PC-3 (cell line): Measurements from ENCODE around the gene IER5L. TPM values are rescaled to one million over a fixed set of nuclear protein-coding genes. Genes with fewer than 3 reads are reported as not detected.

Experiments used
- ATAC-seq: fragments of 200-7000 bp; cut with Tn5 transposase; 2 replicates; pipeline ENCODE4 v1.9.1; 2020; ENCODE audit warnings: mild to moderate bottlenecking, moderate library complexity
- BruUV-seq: library from RNA; stranded (reverse); fragments of 400-500 nt; replicated peaks from 2 replicates; lab custom pipeline; 2021; lab: Mats Ljungman, UMichigan
- CTCF ChIA-PET: fragments of 300-600 bp; sonication (Branson Sonifier 250); formaldehyde crosslinking; loops from one replicate; lab custom pipeline; 2022; ENCODE audit warnings: antibody characterized with exemption; lab: Charles Lee
- POLR2A ChIA-PET: fragments of 300-600 bp; sonication (Branson Sonifier 250); formaldehyde crosslinking; loops from one replicate; lab custom pipeline; 2022; ENCODE audit warnings: antibody characterized with exemption; ENCODE audit not compliant: unreplicated experiment; lab: Charles Lee
- DNase-seq: peaks from one replicate; pipeline ENCODE4 v3.0.0-alpha.2; 2015
- H2AFZ ChIP-seq: fragments of 300-600 bp; sonication (generic); 2 replicates; pipeline ENCODE4 v1.6.0; 2016; ENCODE audit warnings: antibody characterized with exemption, low read length
- H3F3A ChIP-seq: fragments of 300-600 bp; sonication (generic); one replicate; pipeline ENCODE4 v1.6.0; 2017; ENCODE audit warnings: antibody characterized with exemption, low read length, control low read depth, mild to moderate bottlenecking; ENCODE audit not compliant: unreplicated experiment
- H3K27ac ChIP-seq: fragments of 300-600 bp; sonication (generic); 2 replicates; pipeline ENCODE4 v1.5.1; 2016; ENCODE audit warnings: mild to moderate bottlenecking, low read length
- H3K27me3 ChIP-seq: fragments of 300-600 bp; sonication (generic); 2 replicates; pipeline ENCODE4 v1.6.1; 2016; ENCODE audit warnings: low read length, mixed read lengths
- H3K36me3 ChIP-seq: fragments of 300-600 bp; sonication (generic); 2 replicates; pipeline ENCODE4 v1.6.1; 2016; ENCODE audit warnings: low read depth, mixed run types, low read length, mixed read lengths
- H3K4me1 ChIP-seq: fragments of 300-600 bp; sonication (generic); 2 replicates; pipeline ENCODE4 v1.5.1; 2016; ENCODE audit warnings: low read length; ENCODE audit not compliant: insufficient read depth
- H3K4me2 ChIP-seq: fragments of 300-600 bp; sonication (generic); 2 replicates; pipeline ENCODE4 v1.6.0; 2016; ENCODE audit warnings: low read length
- H3K4me3 ChIP-seq: fragments of 300-600 bp; sonication (generic); 2 replicates; pipeline ENCODE4 v1.5.1; 2016; ENCODE audit warnings: mild to moderate bottlenecking, low read length, mixed read lengths
- H3K79me2 ChIP-seq: fragments of 300-600 bp; sonication (generic); 2 replicates; pipeline ENCODE4 v1.6.1; 2017; ENCODE audit warnings: low read length, mixed read lengths
- H3K9ac ChIP-seq: fragments of 300-600 bp; sonication (generic); 2 replicates; pipeline ENCODE4 v1.6.0; 2016; ENCODE audit warnings: mild to moderate bottlenecking, low read length
- H3K9me2 ChIP-seq: fragments of 300-600 bp; sonication (generic); replicated peaks from 2 replicates; pipeline ENCODE4 v1.6.1; 2016; ENCODE audit warnings: mixed run types, low read length, mixed read lengths
- H3K9me3 ChIP-seq: fragments of 300-600 bp; sonication (generic); 2 replicates; pipeline ENCODE4 v1.6.1; 2016; ENCODE audit warnings: low read length, mixed read lengths
- H4K20me1 ChIP-seq: fragments of 300-600 bp; sonication (generic); 2 replicates; pipeline ENCODE4 v1.6.1; 2016; ENCODE audit warnings: low read length, mixed read lengths
- CTCF ChIP-seq: fragments of 300-600 bp; sonication (generic); conservative IDR thresholded peaks from 2 replicates; pipeline ENCODE4 v1.5.1; 2017; ENCODE audit warnings: antibody characterized with exemption, low read depth, mild to moderate bottlenecking, low read length
- EZH2 ChIP-seq: fragments of 300-600 bp; sonication (generic); IDR thresholded peaks from one replicate; pipeline ENCODE4 v1.6.1; 2017; ENCODE audit warnings: antibody characterized with exemption, mild to moderate bottlenecking, low read length; ENCODE audit not compliant: unreplicated experiment
- EZH2phosphoT487 ChIP-seq: fragments of 300-600 bp; sonication (generic); IDR thresholded peaks from 2 replicates; pipeline ENCODE4 v1.6.1; 2018; ENCODE audit warnings: mild to moderate bottlenecking, antibody characterized with exemption, low read length, borderline replicate concordance
- intact Hi-C: fragments of 100-400 bp; cut with micrococcal nuclease; formaldehyde crosslinking; loops from 2 replicates; pipeline ENCODE4 v1.9.0; 2023
- total RNA-seq: library from RNA; depleted of rRNA; stranded (reverse); fragments of >200 nt; gene quantifications from 2 replicates; pipeline ENCODE4 v1.2.3, GENCODE V29; 2014

Gene IER5L
- total RNA-seq, 1 experiment from 2014 or later, result 46.1 TPM

DNA sequence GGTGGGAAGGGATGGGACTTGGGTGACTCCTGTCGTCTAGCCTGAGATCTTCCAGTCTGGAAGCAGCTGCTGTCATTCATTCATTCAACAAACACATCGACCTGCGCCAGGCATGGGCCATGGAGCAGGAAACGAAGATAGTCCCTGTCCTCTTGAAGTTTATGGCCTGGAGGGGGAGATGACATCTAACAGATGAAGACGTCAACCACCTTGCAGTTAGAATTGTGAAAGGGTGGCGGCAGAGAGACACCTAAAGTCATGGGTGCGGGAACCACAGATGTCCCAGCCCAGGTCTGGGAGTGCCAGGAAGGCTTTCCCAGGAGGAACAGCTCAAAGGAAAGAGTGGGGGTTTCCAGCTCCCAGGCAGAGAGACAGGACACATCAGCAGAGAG is 21.0 kb upstream of the IER5L start:
- CTCF ChIA-PET, result interaction anchor here (0.7 kb wide), 1 partner anchor 65 kb away, joined by 6 read pairs; no protein-coding TSS in a partner anchor
- H3K4me2 ChIP-seq, result no peak overlapping the region
- no peaks in the 10 kb centered on the region for H3F3A ChIP-seq
- BruUV-seq, result no TSS peak
- H3K4me3 ChIP-seq, result no peak overlapping the region
- intact Hi-C loops, result no loop called here
- DNase-seq (no peak), ATAC-seq (no peak)
- no peaks in the 10 kb centered on the region for H3K9me3 ChIP-seq
- H3K79me2 ChIP-seq, result no peaks in the 10 kb centered on the region
- no peaks in the 10 kb centered on the region for H3K36me3 ChIP-seq
- no peaks in the 10 kb centered on the region for H3K9me2 ChIP-seq
- no peaks in the 10 kb centered on the region for H4K20me1 ChIP-seq
- H3K4me1 ChIP-seq, result no peaks in the 10 kb centered on the region
- H2AFZ ChIP-seq, result no peak overlapping the region
- no peak for TF ChIP-seq CTCF
- no peak for TF ChIP-seq EZH2
- TF ChIP-seq EZH2phosphoT487, result no peak
- POLR2A ChIA-PET, result no interaction called here
- H3K9ac ChIP-seq, result no peak overlapping the region
- no peaks in the 10 kb centered on the region for H3K27me3 ChIP-seq
- H3K27ac ChIP-seq, result no peak overlapping the region

GRCh38 chr9:129198319-129199043 is 20.4 kb upstream of the IER5L start:
- CTCF ChIA-PET, result interaction anchor here (0.7 kb wide), 1 partner anchor 65 kb away, joined by 6 read pairs; no protein-coding TSS in a partner anchor
- H3K9ac ChIP-seq, result no peak overlapping the region
- no peak overlapping the region for H2AFZ ChIP-seq

More at GRCh38 chr9:129198319-129199043, 20.4 kb upstream of the IER5L start:
- TF ChIP-seq CTCF, result no peak
- H3K36me3 ChIP-seq, result no peaks in the 10 kb centered on the region
- ATAC-seq (no peak), DNase-seq (no peak)
- no peaks in the 10 kb centered on the region for H3K27me3 ChIP-seq
- no peak overlapping the region for H3K27ac ChIP-seq
- H3K9me2 ChIP-seq, result no peaks in the 10 kb centered on the region
- intact Hi-C loops, result no loop called here
- H3K9me3 ChIP-seq, result no peaks in the 10 kb centered on the region
- H3F3A ChIP-seq, result no peaks in the 10 kb centered on the region
- no peaks in the 10 kb centered on the region for H3K79me2 ChIP-seq
- no TSS peak for BruUV-seq
- H3K4me1 ChIP-seq, result no peaks in the 10 kb centered on the region
- no peaks in the 10 kb centered on the region for H4K20me1 ChIP-seq
- no peak overlapping the region for H3K4me3 ChIP-seq
- no peak overlapping the region for H3K4me2 ChIP-seq
- POLR2A ChIA-PET, result no interaction called here
